ENCODE data around the gene MMP25.

MMP25 gene

GRCh38 chr16:3106205-3106928 lies 60.0 kb downstream of the MMP25 start:
- Histone ChIP-seq H3K9me2 (replicated peaks; ENCODE audit: insufficient read depth, low read length) (no peaks in the 10 kb centered on the region), H3K9ac (ENCODE audit: low read length) (peak overlapping the region; percentile 79), H2AFZ (ENCODE audit: low read depth, low read length, severe bottlenecking) (peak overlapping the region; percentile 90), H3K79me2 (ENCODE audit: insufficient read depth, low read length) (no peaks in the 10 kb centered on the region), H3K27ac (ENCODE audit: low read depth, low read length) (peak overlapping the region; percentile 30), H3K4me2 (ENCODE audit: low read depth, low read length, poor library complexity, severe bottlenecking) (peak overlapping the region; percentile 97), H3K27me3 (ENCODE audit: low read length) (no peaks in the 10 kb centered on the region), H3K9me3 (ENCODE audit: insufficient read depth, low read length) (no peaks in the 10 kb centered on the region), H3K4me3 (ENCODE audit: insufficient read depth, low read length, poor library complexity, severe bottlenecking) (peak overlapping the region; percentile 75), H3K36me3 (ENCODE audit: low read length) (no peaks in the 10 kb centered on the region), H4K20me1 (ENCODE audit: low read depth, low read length) (no peaks in the 10 kb centered on the region), H3F3A (ENCODE audit: insufficient read depth) (no peaks in the 10 kb centered on the region)
- TF ChIP-seq EZH2phosphoT487 (conservative IDR thresholded peaks at IDR 0.05; ENCODE audit: low read length) (no peak), CTCF (IDR thresholded peaks at IDR 0.05; ENCODE audit: insufficient read depth, low read length, poor library complexity, severe bottlenecking) (no peak)
